ENCODE measurements around the gene C16orf54. TPM values are rescaled to one million over a fixed set of nuclear protein-coding genes. Genes with fewer than 3 reads are reported as not detected.

C16orf54 gene
- total and polyA plus RNA-seq, 2 experiments from 2014 or later, result not detected

GRCh38 chr16:29770250-29770929, 24.6 kb upstream of the C16orf54 start:
- Histone ChIP-seq H3K36me3 (no peaks in the 10 kb centered on the region), H3K9me3 (ENCODE audit: low read depth) (no peaks in the 10 kb centered on the region), H3K27me3 (no peaks in the 10 kb centered on the region), H3K4me1 (ENCODE audit: low read depth) (no peaks in the 10 kb centered on the region), H3K4me3 (no peak overlapping the region), H3K27ac (no peak overlapping the region)
- no peak for TF ChIP-seq CTCF (IDR thresholded peaks at IDR 0.05; ENCODE audit: low read depth, low read length)
- no peak for DNase-seq (ENCODE audit: low read depth in 1 of 2, low spot score in 1 of 2)

GRCh38 chr16:29769507-29769906, 23.7 kb upstream of the C16orf54 start:
- Histone ChIP-seq H3K4me1 (ENCODE audit: low read depth) (no peaks in the 10 kb centered on the region), H3K9me3 (ENCODE audit: low read depth) (no peaks in the 10 kb centered on the region), H3K4me3 (no peak overlapping the region), H3K27me3 (no peaks in the 10 kb centered on the region), H3K27ac (no peak overlapping the region), H3K36me3 (no peaks in the 10 kb centered on the region)
- no peak for TF ChIP-seq CTCF (IDR thresholded peaks at IDR 0.05; ENCODE audit: low read depth, low read length)
- DNase-seq (ENCODE audit: low read depth in 1 of 2, low spot score in 1 of 2), result no peak

GRCh38 chr16:29767062-29767461, 21.3 kb upstream of the C16orf54 start:
- Histone ChIP-seq H3K4me3 (no peak overlapping the region), H3K9me3 (ENCODE audit: low read depth) (no peaks in the 10 kb centered on the region), H3K27me3 (no peaks in the 10 kb centered on the region), H3K4me1 (ENCODE audit: low read depth) (no peaks in the 10 kb centered on the region), H3K36me3 (no peaks in the 10 kb centered on the region), H3K27ac (no peak overlapping the region)
- no peak for TF ChIP-seq CTCF (IDR thresholded peaks at IDR 0.05; ENCODE audit: low read depth, low read length)
- DNase-seq (ENCODE audit: low read depth in 1 of 2, low spot score in 1 of 2), result no peak

- Histone ChIP-seq H3K27me3 (no peaks in the 10 kb centered on the region), H3K9me3 (ENCODE audit: low read depth) (no peaks in the 10 kb centered on the region), H3K36me3 (no peaks in the 10 kb centered on the region), H3K4me3 (no peak overlapping the region), H3K27ac (no peak overlapping the region), H3K4me1 (ENCODE audit: low read depth) (no peaks in the 10 kb centered on the region)
- no peak for TF ChIP-seq CTCF (IDR thresholded peaks at IDR 0.05; ENCODE audit: low read depth, low read length)
- no peak for DNase-seq (ENCODE audit: low read depth in 1 of 2, low spot score in 1 of 2)
Measured at GRCh38 chr16:29766571-29766970, 20.8 kb upstream of the C16orf54 start.

GRCh38 chr16:29765167-29766032, 19.6 kb upstream of the C16orf54 start:
- no peaks in the 10 kb centered on the region for H3K9me3 ChIP-seq (ENCODE audit: low read depth)
- no peak for DNase-seq (ENCODE audit: low read depth in 1 of 2, low spot score in 1 of 2)

More at GRCh38 chr16:29765167-29766032, 19.6 kb upstream of the C16orf54 start:
- TF ChIP-seq CTCF (IDR thresholded peaks at IDR 0.05; ENCODE audit: low read depth, low read length), result no peak
- no peak overlapping the region for H3K27ac ChIP-seq
- H3K36me3 ChIP-seq, result no peaks in the 10 kb centered on the region
- H3K4me3 ChIP-seq, result no peak overlapping the region
- H3K27me3 ChIP-seq, result no peaks in the 10 kb centered on the region
- H3K4me1 ChIP-seq (ENCODE audit: low read depth), result no peaks in the 10 kb centered on the region
